Measurements from ENCODE around the gene CCDC90B. TPM values are rescaled to one million over a fixed set of nuclear protein-coding genes. Genes with fewer than 3 reads are reported as not detected.
"Not testable (repeated sequence)": the region's sequence is repeated elsewhere in the genome, so short reads cannot be mapped to it uniquely, and the experiment has no call there.

Gene CCDC90B
- total and polyA plus RNA-seq, 2 of the 8 experiments (the other 6 are each of a cell fraction or from before 2014, with no cell fraction given), result 21.8 to 54.5 TPM

GRCh38 chr11:83316897-83317268, 30.7 kb upstream of the CCDC90B start:
- FAIRE-seq; H4K91ac ChIP-seq (replicated peaks; ENCODE audit: insufficient read length, low read length); DNase-seq (ENCODE audit: low read depth in 1 of 2, low spot score in 2 of 2); H3K4ac ChIP-seq (replicated peaks; ENCODE audit: insufficient read length, low read depth, low read length); H3K4me3 ChIP-seq (ENCODE audit: extremely low read depth in 1 of 4, insufficient read depth in 2 of 4, low read depth in 3 of 4, low read length in 4 of 4); H4K5ac ChIP-seq (ENCODE audit: insufficient read length, low read depth, low read length); POLR2A ChIA-PET (ENCODE audit: partially characterized antibody); H3K79me1 ChIP-seq (ENCODE audit: low read depth, low read length); H3K56ac ChIP-seq (replicated peaks; ENCODE audit: insufficient read length, low read depth, low read length); H3K4me1 ChIP-seq (replicated peaks in 1 of 4; ENCODE audit: control insufficient read depth in 3 of 4, insufficient read depth in 4 of 4, low read length in 3 of 4); H2BK20ac ChIP-seq (ENCODE audit: low read length); H4K8ac ChIP-seq (ENCODE audit: extremely low read depth, insufficient read depth, low read length); CTCF ChIA-PET (ENCODE audit: partially characterized antibody); H4K20me1 ChIP-seq (replicated peaks in 1 of 2; ENCODE audit: control insufficient read depth in 1 of 2, insufficient read depth in 2 of 2, low read length in 2 of 2); H3K27ac ChIP-seq (ENCODE audit: low read depth, low read length); H2BK5ac ChIP-seq (ENCODE audit: low read depth, low read length); H3K4me2 ChIP-seq (ENCODE audit: insufficient read depth in 1 of 2, low read depth in 2 of 2, low read length in 2 of 2); H3K23me2 ChIP-seq (ENCODE audit: low read depth, low read length); H3K79me2 ChIP-seq (ENCODE audit: control insufficient read depth in 1 of 2, insufficient read depth in 2 of 2, low read length in 2 of 2); H3K36me3 ChIP-seq (ENCODE audit: control insufficient read depth in 2 of 4, insufficient read depth in 4 of 4, low read length in 3 of 4); H3K14ac ChIP-seq (ENCODE audit: insufficient read length); H2BK120ac ChIP-seq (replicated peaks; ENCODE audit: low read depth, low read length); H2BK12ac ChIP-seq (ENCODE audit: low read depth, low read length); H3K9ac ChIP-seq (replicated peaks in 1 of 4; ENCODE audit: extremely low read depth in 1 of 4, low read depth in 3 of 4, low read length in 3 of 4); H3K27me3 ChIP-seq (replicated peaks in 1 of 4; ENCODE audit: control insufficient read depth in 3 of 4, extremely low read depth in 1 of 4, insufficient read depth in 3 of 4, low read length in 3 of 4); H2AK5ac ChIP-seq (ENCODE audit: low read depth, low read length); H2BK15ac ChIP-seq (ENCODE audit: low read length); H3K18ac ChIP-seq (ENCODE audit: extremely low read depth, low read length); H3K23ac ChIP-seq (ENCODE audit: insufficient read length); H2AFZ ChIP-seq (ENCODE audit: low read length): not testable (repeated sequence)
- peaks cover 0 to 17% of the 10 kb centered on the region in 2 experiments; a peak in 2 of 4 replicates for H3K9me3 ChIP-seq (ENCODE audit: insufficient read depth in 2 of 2, low read depth in 1 of 2, low read length in 1 of 2)
- WGBS, 2 experiments (ENCODE audit: extremely low coverage in 1 of 2, insufficient coverage in 1 of 2, insufficient read length in 1 of 2, insufficient replicate concordance in 2 of 2, low coverage in 1 of 2, low lambda C conversion rate in 2 of 2, missing lambda C conversion rate in 1 of 2), result 99% methylated on average over 15 of the region's 31 CpGs; no CpG with 5 or more reads in 1 of the 2 experiments

GRCh38 chr11:83316143-83316896, 30.2 kb upstream of the CCDC90B start:
- H2BK120ac ChIP-seq (replicated peaks; ENCODE audit: low read depth, low read length); H4K5ac ChIP-seq (ENCODE audit: insufficient read length, low read depth, low read length); H3K27ac ChIP-seq (ENCODE audit: low read depth, low read length); H4K20me1 ChIP-seq (replicated peaks in 1 of 2; ENCODE audit: control insufficient read depth in 1 of 2, insufficient read depth in 2 of 2, low read length in 2 of 2); H4K8ac ChIP-seq (ENCODE audit: extremely low read depth, insufficient read depth, low read length); DNase-seq (ENCODE audit: low read depth in 1 of 2, low spot score in 2 of 2); H3K14ac ChIP-seq (ENCODE audit: insufficient read length); H3K4me2 ChIP-seq (ENCODE audit: insufficient read depth in 1 of 2, low read depth in 2 of 2, low read length in 2 of 2); H3K9ac ChIP-seq (replicated peaks in 1 of 4; ENCODE audit: extremely low read depth in 1 of 4, low read depth in 3 of 4, low read length in 3 of 4); H2AK5ac ChIP-seq (ENCODE audit: low read depth, low read length); H2BK15ac ChIP-seq (ENCODE audit: low read length); H3K56ac ChIP-seq (replicated peaks; ENCODE audit: insufficient read length, low read depth, low read length); H2BK12ac ChIP-seq (ENCODE audit: low read depth, low read length); H2AFZ ChIP-seq (ENCODE audit: low read length); H3K4me1 ChIP-seq (replicated peaks in 1 of 4; ENCODE audit: control insufficient read depth in 3 of 4, insufficient read depth in 4 of 4, low read length in 3 of 4); H3K79me1 ChIP-seq (ENCODE audit: low read depth, low read length); H4K91ac ChIP-seq (replicated peaks; ENCODE audit: insufficient read length, low read length); H3K36me3 ChIP-seq (ENCODE audit: control insufficient read depth in 2 of 4, insufficient read depth in 4 of 4, low read length in 3 of 4); FAIRE-seq; POLR2A ChIA-PET (ENCODE audit: partially characterized antibody); H2BK5ac ChIP-seq (ENCODE audit: low read depth, low read length); H3K4ac ChIP-seq (replicated peaks; ENCODE audit: insufficient read length, low read depth, low read length); H3K18ac ChIP-seq (ENCODE audit: extremely low read depth, low read length); H3K23ac ChIP-seq (ENCODE audit: insufficient read length); CTCF ChIA-PET (ENCODE audit: partially characterized antibody); H3K4me3 ChIP-seq (ENCODE audit: extremely low read depth in 1 of 4, insufficient read depth in 2 of 4, low read depth in 3 of 4, low read length in 4 of 4); H2BK20ac ChIP-seq (ENCODE audit: low read length); H3K23me2 ChIP-seq (ENCODE audit: low read depth, low read length); H3K79me2 ChIP-seq (ENCODE audit: control insufficient read depth in 1 of 2, insufficient read depth in 2 of 2, low read length in 2 of 2); H3K27me3 ChIP-seq (replicated peaks in 1 of 4; ENCODE audit: control insufficient read depth in 3 of 4, extremely low read depth in 1 of 4, insufficient read depth in 3 of 4, low read length in 3 of 4): not testable (repeated sequence)
- H3K9me3 ChIP-seq (ENCODE audit: insufficient read depth in 2 of 2, low read depth in 1 of 2, low read length in 1 of 2), result peaks cover 0 to 17% of the 10 kb centered on the region in 2 experiments; a peak in 2 of 4 replicates
- 100% methylated on average over 6 of the region's 59 CpGs; no CpG with 5 or more reads in 1 of the 2 experiments for WGBS, 2 experiments (ENCODE audit: extremely low coverage in 1 of 2, insufficient coverage in 1 of 2, insufficient read length in 1 of 2, insufficient replicate concordance in 2 of 2, low coverage in 1 of 2, low lambda C conversion rate in 2 of 2, missing lambda C conversion rate in 1 of 2)

Measured in H1 (cell line).